HS-5 (cell line): ENCODE data around the gene FGD3.
"Not testable (repeated sequence)": the region's sequence is repeated elsewhere in the genome, so short reads cannot be mapped to it uniquely, and the experiment has no call there.

Experiments
- DNase-seq: peaks from one replicate; pipeline ENCODE4 v3.0.0-alpha.2; 2012; ENCODE audit warnings: low read depth

FGD3 gene, protein sequence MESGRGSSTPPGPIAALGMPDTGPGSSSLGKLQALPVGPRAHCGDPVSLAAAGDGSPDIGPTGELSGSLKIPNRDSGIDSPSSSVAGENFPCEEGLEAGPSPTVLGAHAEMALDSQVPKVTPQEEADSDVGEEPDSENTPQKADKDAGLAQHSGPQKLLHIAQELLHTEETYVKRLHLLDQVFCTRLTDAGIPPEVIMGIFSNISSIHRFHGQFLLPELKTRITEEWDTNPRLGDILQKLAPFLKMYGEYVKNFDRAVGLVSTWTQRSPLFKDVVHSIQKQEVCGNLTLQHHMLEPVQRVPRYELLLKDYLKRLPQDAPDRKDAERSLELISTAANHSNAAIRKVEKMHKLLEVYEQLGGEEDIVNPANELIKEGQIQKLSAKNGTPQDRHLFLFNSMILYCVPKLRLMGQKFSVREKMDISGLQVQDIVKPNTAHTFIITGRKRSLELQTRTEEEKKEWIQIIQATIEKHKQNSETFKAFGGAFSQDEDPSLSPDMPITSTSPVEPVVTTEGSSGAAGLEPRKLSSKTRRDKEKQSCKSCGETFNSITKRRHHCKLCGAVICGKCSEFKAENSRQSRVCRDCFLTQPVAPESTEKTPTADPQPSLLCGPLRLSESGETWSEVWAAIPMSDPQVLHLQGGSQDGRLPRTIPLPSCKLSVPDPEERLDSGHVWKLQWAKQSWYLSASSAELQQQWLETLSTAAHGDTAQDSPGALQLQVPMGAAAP

GRCh38 chr9:92947268-92948037 lies at the start of gene FGD3:
FGD3 (plus strand) TSS chr9:92947523; CDS start chr9:92976257, 28,734 bp downstream.
- DNase-seq: no peak

- DNase-seq: not testable (repeated sequence)
Observed at GRCh38 chr9:92905137-92905536, 42.2 kb upstream of the FGD3 start.

DNA sequence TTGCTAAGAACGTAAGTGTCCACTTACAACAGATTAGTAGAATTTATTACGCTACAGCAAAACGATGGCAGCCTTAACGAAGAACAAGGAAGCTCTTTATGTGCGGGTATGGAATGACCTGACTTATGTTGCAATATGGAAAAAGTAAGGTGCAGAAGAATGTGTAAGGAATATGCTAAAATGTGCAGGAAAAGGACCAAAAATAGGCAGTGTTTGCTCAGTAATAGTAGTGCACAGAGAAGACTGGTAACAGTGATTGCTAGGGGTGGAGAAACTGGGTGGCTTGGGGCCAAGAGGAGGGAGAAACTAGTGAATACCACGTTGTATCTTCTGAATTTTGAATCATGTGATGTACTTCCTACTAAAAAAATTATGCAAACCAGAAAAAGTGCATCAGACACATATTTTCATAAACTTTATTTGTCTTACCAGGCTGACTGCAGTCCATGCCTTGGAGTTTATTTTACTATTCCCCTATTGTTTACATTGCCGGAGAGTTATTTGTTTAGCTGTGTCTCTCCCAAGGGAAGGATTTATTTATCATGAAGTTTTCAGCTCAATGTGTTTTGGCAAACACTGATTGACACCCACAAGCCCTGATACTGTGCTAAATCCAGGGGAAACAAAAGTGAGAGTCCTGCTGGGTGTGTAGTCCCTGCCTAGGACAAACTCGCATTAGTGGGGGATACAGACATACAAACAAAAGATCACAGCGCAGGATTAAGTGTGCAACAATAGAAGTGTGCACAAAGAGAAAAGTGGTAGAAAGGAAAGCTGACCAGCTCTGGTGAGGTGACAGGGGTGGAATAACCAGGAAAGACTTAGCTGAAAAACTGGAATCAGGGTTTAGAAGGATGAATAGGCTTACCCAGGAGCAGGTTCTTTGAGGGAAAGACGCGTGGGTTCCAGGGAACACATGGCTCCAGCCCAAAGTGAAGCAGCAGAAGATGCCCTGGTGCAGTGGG lies 35.5 kb upstream of the FGD3 start:
- DNase-seq: no peak

GRCh38 chr9:92917176-92917800 lies 30.0 kb upstream of the FGD3 start:
- DNase-seq: no peak

- no peak for DNase-seq
Observed at GRCh38 chr9:92920437-92920836, 26.9 kb upstream of the FGD3 start.

DNA sequence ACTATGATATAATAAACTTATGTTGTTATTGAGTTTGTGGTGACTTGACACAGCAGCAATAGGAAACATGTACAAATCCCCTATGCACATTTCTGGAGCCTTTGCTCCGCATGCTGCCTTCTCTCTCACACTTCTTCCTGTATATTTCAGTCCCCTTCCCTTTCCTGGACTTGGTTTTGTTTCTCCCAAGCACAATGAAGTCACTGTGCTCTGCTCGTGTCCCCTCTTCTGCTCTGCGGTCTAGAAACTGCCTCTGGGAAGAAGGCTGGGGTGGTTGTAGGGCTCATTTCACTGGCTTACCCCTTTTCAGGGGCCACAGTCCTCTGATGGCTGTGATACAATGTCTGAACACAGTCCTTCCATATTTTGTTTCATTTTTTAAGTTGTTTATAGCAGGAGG lies 15.7 kb upstream of the FGD3 start:
- DNase-seq: no peak

GRCh38 chr9:92934321-92934720 lies 13.0 kb upstream of the FGD3 start:
- DNase-seq: no peak

DNA sequence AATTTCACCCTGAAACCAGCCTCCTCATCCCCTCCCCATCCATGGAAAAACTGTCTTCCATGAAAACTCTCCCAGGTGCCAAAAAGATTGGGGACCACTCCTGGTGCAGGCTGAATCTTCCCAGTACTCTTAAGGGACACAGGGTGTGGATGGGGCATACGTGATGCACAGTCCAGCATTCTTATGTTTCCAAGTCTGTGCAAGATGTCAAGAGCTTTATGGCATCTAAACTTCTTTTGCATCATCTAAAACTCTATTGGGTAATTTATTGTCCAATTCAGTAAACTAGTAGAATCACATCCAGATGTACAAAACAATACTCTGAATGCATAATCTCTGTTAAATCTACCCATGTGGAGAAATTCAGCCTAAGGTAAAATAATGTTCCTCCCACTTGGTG lies 9.3 kb upstream of the FGD3 start:
- DNase-seq: no peak

- no peak for DNase-seq
Observed at GRCh38 chr9:92941861-92942260, 5.5 kb upstream of the FGD3 start.

DNA sequence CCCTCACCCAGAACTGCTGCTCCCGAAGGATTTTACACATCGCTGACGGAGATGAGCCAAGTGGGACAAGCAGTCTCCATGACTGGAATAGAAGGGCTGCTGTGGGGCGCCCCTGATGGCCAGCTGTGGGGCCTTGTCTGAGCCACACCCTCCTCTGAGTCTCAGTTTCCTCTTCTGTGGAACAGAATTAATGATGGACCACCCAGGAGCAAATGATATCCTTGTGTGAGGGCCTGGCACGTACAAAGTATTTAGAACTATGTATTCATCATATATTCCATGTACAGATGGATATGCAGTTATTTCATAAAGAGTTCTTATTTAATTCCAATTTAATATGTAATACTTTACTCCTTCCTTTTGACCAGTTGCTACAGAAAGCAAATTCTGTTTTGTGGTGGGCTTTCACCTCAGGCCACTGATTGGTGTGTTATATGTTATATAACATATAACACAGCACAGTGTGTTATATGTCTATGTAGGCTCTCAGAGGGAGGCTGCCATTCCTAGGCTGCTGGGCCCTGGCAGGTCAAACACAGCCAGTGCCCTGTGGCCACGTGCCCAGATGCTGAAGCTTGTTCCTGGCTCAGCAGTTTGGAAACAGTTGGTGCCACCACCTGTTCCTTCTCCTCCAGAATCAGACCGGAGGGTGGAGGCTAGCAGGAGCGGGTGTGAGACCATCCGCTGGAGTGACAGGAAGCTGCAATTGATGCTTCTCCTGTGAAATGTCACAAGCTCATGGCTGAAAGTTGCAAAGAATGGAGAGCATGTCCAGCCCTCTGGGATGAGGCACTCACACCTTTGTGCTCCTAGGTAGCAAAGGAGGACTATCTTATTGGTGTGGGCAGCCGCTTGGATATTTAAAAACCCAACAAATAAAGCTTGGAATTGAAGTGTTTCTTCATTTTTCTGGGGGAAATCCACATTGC lies 4.4 kb upstream of the FGD3 start:
- DNase-seq: no peak

DNA sequence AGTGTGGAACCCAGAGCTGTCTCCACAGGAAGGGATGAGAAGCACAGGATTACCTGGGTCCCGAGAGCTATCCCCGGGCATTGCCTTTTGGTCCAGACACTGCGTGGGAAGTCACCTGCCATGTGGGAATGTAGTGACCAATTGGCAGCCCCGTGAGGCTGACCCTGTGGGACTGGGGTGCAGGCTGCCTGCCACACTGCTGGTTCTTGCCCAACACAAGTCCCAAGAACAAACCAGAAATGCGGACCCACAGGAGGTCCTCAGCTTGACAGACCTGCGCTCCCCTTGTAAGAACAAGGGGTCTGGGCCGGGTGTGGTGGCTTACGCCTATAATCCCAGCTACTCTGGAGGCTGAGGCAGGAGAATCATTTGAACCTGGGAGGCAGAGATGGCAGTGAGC lies 2.4 kb upstream of the FGD3 start:
- no peak for DNase-seq

GRCh38 chr9:92945796-92946195 lies 1.5 kb upstream of the FGD3 start:
- no peak for DNase-seq

- no peak for DNase-seq
Observed at GRCh38 chr9:92948038-92948534, 763 bp downstream of the FGD3 start.

- no peak for DNase-seq
Observed at GRCh38 chr9:92948632-92949031, 1.3 kb downstream of the FGD3 start.

GRCh38 chr9:92949266-92949982 lies 2.1 kb downstream of the FGD3 start:
- no peak for DNase-seq

GRCh38 chr9:92950359-92950955 lies 3.1 kb downstream of the FGD3 start:
- no peak for DNase-seq

DNA sequence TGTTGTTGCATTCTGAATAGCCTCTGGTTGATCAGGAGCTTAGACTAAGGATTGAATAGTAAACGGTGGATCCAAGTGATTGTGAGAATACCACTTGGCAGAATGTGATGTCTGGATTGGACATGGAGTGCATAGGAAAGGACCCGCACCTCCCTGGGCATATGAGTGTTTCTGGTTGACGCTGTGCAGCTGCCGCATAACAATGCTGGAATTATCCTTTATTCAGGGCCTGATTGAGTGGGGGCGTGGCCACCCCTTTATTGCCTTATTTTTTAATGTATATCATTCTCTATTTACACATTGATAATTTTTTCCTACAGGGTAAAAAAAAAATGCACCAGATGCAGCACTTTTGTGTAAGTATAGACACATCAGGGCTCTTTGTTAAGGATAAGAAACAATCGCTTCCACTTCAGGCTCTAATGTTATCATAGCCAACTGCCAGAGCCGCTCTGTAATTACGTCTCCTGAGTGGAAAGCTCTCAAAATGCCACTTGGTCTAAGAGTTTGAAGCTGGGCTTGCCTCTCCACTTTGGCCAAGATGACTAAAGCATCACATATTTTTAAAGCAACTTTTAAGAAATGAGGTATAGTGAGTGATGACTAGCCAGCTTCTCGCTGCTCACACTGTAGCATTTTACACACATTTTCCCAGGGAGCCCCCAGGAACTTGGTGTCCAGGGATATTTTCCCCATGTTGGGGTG lies 5.7 kb downstream of the FGD3 start:
- DNase-seq: no peak
